CD1c-positive myeloid dendritic cell (primary cell): Measurements from ENCODE around the gene NHSL2.

Source experiments
- DNase-seq: peaks from one replicate; pipeline ENCODE4 v3.0.0-alpha.2; 2016; ENCODE audit errors: extremely low spot score

NHSL2 gene

GRCh38 chrX:72018277-72019112 lies 107.8 kb downstream of the NHSL2 start:
- peak; percentile 91 for DNase-seq

- no peak for DNase-seq
Observed at GRCh38 chrX:72019487-72019886, 108.8 kb downstream of the NHSL2 start.

- DNase-seq = no peak
Observed at GRCh38 chrX:72020204-72020603, 109.6 kb downstream of the NHSL2 start.

- DNase-seq = no peak
Observed at GRCh38 chrX:72020788-72021187, 110.1 kb downstream of the NHSL2 start.

- DNase-seq = peak; percentile 16
Observed at GRCh38 chrX:72021975-72022374, 111.3 kb downstream of the NHSL2 start.

- DNase-seq = no peak
Observed at GRCh38 chrX:72023071-72023470, 112.4 kb downstream of the NHSL2 start.

GRCh38 chrX:72025236-72025770 lies 114.7 kb downstream of the NHSL2 start:
- no peak for DNase-seq

GRCh38 chrX:72026341-72027023 lies 115.8 kb downstream of the NHSL2 start:
- peak; percentile 11 for DNase-seq

- DNase-seq = no peak
Observed at GRCh38 chrX:72027024-72027913, 116.6 kb downstream of the NHSL2 start.

- DNase-seq = no peak
Observed at GRCh38 chrX:72027914-72028307, 117.3 kb downstream of the NHSL2 start.

GRCh38 chrX:72028701-72029470 lies 118.2 kb downstream of the NHSL2 start:
- no peak for DNase-seq

- no peak for DNase-seq
Observed at GRCh38 chrX:72029483-72030411, 119.1 kb downstream of the NHSL2 start.

- no peak for DNase-seq
Observed at GRCh38 chrX:72030431-72030830, 119.8 kb downstream of the NHSL2 start.

GRCh38 chrX:72031118-72031517 lies 120.5 kb downstream of the NHSL2 start:
- DNase-seq = no peak

- no peak for DNase-seq
Observed at GRCh38 chrX:72031634-72032033, 121.0 kb downstream of the NHSL2 start.

GRCh38 chrX:72037601-72038000 lies 127.0 kb downstream of the NHSL2 start:
- DNase-seq = no peak

- DNase-seq = no peak
Observed at GRCh38 chrX:72038016-72038415, 127.4 kb downstream of the NHSL2 start.

- no peak for DNase-seq
Observed at GRCh38 chrX:72038868-72039267, 128.2 kb downstream of the NHSL2 start.

- no peak for DNase-seq
Observed at GRCh38 chrX:72040506-72040905, 129.9 kb downstream of the NHSL2 start.

- no peak for DNase-seq
Observed at GRCh38 chrX:72041176-72041575, 130.5 kb downstream of the NHSL2 start.
